GM12891 (cell line): Measurements from ENCODE around the gene TMEM270.

Experiments
- DNase-seq: peaks from one replicate; pipeline ENCODE4 v3.0.0; 2011; ENCODE audit warnings: low spot score; ENCODE audit not compliant: insufficient read length
- FAIRE-seq: peaks from 2 replicates; lab custom pipeline; 2011; peaks lifted over from hg19 to GRCh38; lab: Jason Lieb, UNC
- PAX5 ChIP-seq: IDR thresholded peaks from 2 replicates; pipeline ENCODE4 v1.6.1; 2011; ENCODE audit warnings: low read length, moderate library complexity, mild to moderate bottlenecking; ENCODE audit not compliant: insufficient read depth, severe bottlenecking
- POLR2A ChIP-seq: IDR thresholded peaks from 2 replicates; pipeline ENCODE4 v1.6.1; 2011; ENCODE audit warnings: low read depth, low read length, control low read depth
- POLR2AphosphoS5 ChIP-seq: IDR thresholded peaks from 2 replicates; pipeline ENCODE4 v1.6.1; 2011; ENCODE audit warnings: low read depth, low read length, control low read depth
- POU2F2 ChIP-seq: IDR thresholded peaks from 2 replicates; pipeline ENCODE4 v1.6.1; 2011; ENCODE audit warnings: low read depth, mild to moderate bottlenecking, control low read depth, low read length, moderate library complexity
- SPI1 ChIP-seq: IDR thresholded peaks from 2 replicates; pipeline ENCODE4 v1.6.1; 2011; ENCODE audit warnings: low read depth, low read length, control low read depth
- TAF1 ChIP-seq: IDR thresholded peaks from 2 replicates; pipeline ENCODE4 v1.6.1; 2011; ENCODE audit warnings: low read depth, low read length, control low read depth

The TMEM270 gene

DNA sequence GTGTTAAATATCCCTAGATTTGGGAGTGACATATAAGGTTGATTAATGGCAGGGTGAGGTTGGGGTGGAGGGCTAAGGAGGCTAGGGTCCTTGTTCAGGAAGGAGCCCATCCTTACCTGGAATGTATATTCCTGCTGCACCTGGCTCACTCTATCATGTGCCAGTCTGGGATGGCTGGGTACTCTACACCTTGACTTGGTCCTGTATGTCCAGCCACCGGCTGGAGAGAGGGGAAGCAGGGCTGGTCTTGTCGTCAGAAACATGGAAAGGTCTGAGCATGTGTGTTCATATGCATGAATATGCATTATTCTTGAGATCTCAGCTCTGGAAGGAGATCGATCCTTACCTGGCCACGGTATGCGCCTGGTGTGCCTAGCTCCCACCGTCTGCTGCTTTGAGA, 33.2 kb downstream of the TMEM270 start:
- no peak for DNase-seq
- FAIRE-seq: no peak
- no peak for TF ChIP-seq POU2F2
- TF ChIP-seq PAX5: no peak
- TF ChIP-seq POLR2AphosphoS5: no peak
- no peak for TF ChIP-seq SPI1
- no peak for TF ChIP-seq POLR2A
- TF ChIP-seq TAF1: no peak

DNA sequence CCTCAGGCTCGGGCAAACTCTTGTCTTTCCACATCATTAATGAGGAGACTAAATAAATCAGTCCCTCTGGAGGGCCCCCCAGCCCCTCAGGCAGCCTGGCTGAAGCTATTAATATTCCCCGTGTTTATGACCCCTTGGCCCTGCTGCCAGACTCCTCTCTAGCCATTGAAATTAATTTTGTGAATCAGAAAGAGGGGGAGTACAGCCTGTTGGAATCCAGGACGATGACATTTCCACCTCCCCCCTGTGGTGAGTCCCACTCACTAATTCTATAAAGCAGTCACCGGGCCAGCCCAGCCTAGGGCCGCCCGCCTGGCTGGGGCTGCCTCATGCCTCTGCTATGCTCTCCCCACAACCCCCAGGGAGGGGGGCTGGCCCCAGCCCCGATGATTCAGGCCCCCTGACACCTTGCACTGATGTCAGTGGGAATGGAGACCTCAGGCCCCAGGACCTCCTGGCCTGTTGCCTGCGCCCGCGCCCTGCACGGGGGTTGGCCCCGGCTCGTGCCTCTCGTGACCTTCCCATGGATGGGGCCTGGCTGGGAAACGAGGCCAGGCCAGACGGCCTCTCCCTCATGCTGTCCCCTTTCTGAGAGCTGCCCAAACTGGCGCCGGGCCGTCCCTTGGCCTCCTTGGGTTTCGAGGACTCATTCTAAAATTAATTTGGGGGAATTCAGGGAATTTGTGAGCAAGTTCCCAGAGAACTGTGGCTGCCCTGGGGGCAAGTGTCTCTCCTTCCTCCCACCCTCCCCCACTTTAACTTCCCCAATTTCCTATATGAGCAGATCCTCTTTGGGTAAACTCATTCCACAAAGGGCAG, 34.0 kb downstream of the TMEM270 start:
- DNase-seq (no peak), FAIRE-seq (no peak)
- TF ChIP-seq POLR2A (no peak), SPI1 (no peak), POLR2AphosphoS5 (no peak), TAF1 (no peak), POU2F2 (no peak), PAX5 (no peak)

DNA sequence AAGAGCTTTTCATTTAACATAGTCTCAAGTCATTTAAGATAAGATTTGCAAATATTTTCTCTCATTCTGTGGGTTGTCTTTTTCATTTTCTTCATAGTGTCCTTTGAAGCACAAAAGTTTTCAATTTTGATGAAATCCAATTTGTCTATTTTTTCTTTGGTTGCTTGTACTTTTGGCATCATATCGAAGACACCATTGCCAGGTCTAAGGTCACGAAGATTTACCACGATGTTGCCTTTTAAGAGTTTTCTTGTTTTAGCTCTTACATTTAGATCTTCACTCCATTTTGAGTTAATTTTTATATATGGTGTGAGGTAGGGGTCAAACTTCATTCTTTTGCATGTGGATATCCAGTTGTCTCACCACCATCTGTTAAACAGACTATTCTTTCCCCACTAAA, 34.7 kb downstream of the TMEM270 start:
- FAIRE-seq (no peak), DNase-seq (no peak)
- TF ChIP-seq PAX5 (no peak), POU2F2 (no peak), TAF1 (no peak), SPI1 (no peak), POLR2AphosphoS5 (no peak), POLR2A (no peak)

DNA sequence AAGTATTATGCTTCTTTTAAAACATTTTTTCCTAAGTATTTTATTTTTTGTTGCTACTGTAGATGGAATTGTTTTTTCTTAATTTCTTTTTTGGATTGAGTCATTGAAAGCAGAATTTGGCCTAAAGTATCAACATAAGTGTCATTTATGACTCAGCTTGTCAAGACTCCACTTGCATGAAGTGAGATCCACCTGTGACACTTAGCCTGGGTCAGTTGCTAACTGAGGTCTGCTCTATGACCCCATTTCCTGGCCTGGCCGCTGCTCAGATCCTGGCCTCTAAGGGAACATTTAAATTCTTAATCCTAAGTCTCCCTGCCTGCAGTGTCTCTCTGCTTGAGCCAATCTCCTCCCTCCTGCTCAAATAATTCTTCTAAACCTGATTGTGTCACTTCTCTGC, 35.5 kb downstream of the TMEM270 start:
- no peak for FAIRE-seq
- TF ChIP-seq PAX5 (no peak), SPI1 (no peak), POU2F2 (no peak), POLR2A (no peak), POLR2AphosphoS5 (no peak), TAF1 (no peak)
- peak; percentile 44 for DNase-seq

DNA sequence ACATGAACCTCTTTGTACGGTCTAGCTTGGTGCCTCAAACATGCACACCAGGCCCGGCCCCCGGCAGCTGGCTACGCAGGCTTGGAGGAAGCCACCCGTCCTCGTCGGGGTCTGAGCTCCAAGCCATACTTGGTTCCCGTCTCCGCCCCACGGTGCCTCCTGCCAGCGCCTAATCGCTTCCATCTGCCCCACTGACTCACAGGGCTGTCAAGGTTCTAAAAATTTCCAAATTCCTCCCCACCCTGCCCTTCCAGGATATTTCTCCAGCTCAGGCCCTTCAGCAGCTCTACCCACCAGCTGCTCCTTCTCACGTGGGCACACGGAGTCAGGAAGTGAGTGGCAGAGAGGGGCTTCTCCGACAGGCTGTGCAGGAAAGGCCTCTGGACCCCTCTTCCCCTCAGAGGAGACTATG, 38.8 kb downstream of the TMEM270 start:
- FAIRE-seq: no peak
- TF ChIP-seq POLR2AphosphoS5 (no peak), PAX5 (no peak), POLR2A (no peak)
- DNase-seq: no peak

DNA sequence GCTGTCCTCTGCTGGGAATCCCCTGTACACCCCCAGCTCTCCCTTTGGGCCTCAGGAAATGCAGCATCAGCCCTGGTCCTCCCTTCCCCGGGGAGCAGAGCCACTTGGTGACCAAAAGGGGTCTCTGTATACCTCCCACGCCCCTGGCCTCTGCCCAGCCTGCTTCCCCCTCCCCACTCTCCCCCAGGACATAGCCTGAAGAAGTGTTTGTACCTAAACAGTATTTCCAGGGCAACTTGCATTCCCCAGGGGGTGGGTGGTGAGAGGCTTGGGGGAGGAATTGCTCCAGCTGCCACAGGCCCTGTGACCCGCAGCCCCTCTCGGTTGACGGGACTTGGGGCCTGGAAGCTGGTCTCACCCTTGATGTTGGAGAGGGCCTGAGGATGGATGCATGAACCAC, 39.3 kb downstream of the TMEM270 start:
- no peak for FAIRE-seq
- DNase-seq: no peak
- TF ChIP-seq POLR2AphosphoS5 (no peak), SPI1 (no peak), PAX5 (no peak), POU2F2 (no peak), TAF1 (no peak), POLR2A (no peak)

DNA sequence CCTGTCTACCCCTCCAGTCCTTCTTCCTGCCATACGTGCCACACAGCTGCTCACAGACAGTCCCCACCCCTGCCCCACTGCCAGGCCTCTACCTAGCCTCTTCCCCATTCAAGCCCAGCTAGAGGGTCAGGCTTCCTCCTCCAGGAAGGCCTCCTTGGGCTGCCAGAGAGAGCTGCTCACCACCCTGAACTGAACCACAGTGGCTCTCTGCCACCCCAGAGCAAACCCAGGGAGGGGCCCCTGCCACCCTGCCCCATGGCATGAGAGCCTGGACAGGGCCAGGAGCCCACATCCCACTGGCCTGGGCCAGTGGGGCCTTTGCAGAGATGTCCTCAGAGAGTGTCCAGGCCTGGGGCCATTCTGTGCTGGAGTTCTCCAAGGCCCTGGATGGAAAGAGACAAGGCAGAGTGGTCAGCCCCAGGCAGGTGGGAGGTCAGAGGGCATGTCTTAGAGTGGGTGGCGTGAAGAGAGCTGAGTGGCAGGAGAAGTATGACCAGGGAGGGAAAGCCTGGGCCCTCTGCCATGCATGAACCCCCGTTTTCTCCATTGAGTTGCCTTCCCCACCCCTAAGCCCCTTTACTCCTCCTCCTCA, 40.4 kb downstream of the TMEM270 start:
- no peak for FAIRE-seq
- DNase-seq: no peak
- no peak for TF ChIP-seq SPI1
- no peak for TF ChIP-seq TAF1
- no peak for TF ChIP-seq PAX5
- no peak for TF ChIP-seq POLR2A
- TF ChIP-seq POLR2AphosphoS5: no peak
- TF ChIP-seq POU2F2: no peak

DNA sequence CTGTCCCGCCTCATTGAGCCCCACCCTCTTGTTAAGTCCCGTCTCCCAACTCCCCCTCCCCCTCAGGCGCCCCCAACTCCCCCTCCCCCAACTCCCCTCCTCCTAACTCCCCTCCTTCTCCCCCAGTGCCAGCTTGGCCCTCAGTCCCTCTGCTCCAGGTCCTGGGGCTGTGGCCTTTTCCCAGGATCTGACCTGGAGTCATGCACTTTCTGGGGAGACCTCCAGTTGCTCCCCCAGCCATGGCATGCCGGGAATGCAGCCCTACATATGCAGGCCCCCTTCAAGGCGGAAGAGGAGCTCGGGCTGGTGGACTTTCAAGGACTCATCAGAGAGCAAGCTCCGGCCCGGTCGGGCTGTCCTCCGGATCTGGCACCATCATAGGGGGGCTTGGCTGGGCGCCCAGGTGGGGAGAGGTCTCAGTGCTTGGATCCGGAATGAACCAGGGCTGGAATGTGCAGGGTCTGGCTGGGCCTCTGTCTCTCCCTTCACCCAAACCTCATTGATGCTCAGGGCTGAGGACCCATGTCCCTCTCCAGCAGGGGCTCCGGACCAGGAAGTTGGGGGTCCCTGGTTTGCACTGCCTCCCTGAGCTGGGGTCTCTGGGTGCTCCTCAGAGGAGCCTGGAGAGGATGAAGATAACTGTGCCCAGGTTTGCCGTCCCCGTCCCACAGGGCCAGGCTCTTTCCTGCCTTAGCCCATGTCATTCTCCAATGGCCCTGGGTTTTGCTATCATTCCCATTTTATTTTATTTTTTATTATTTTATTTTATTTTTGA, 41.1 kb downstream of the TMEM270 start:
- no peak for TF ChIP-seq POLR2AphosphoS5
- no peak for TF ChIP-seq POLR2A
- TF ChIP-seq TAF1: no peak
- no peak for TF ChIP-seq SPI1
- TF ChIP-seq PAX5: no peak
- no peak for TF ChIP-seq POU2F2

More for the DNA sequence above, 41.1 kb downstream of the TMEM270 start:
- FAIRE-seq: no peak
- no peak for DNase-seq
